Measurements from ENCODE around the gene ADGRV1. TPM values are rescaled to one million over a fixed set of nuclear protein-coding genes. Genes with fewer than 3 reads are reported as not detected.
"Not testable (repeated sequence)": the region's sequence is repeated elsewhere in the genome, so short reads cannot be mapped to it uniquely, and the experiment has no call there.

Gene ADGRV1
- polyA plus RNA-seq, 5 donors, result 11.8 to 18.9 (median 15.5) TPM

DNA sequence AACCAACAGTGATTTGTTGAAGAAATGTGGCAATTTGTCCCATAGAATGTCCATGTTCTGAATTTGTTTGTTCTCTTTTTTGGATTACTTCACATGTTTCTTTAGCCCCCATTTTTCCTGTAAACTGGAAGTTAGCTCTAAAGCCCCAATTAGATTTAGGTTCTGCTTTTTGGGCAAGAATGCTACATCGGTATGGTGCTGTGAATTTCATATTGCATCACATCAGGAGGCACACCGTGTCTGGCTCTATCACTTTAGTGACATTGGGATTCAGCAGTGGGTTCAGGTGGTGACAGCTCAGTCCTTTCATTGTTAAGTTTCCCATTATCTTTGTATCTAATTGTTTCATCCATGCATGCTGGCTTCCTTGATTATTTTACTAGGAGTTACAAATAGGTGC is 27.9 kb downstream of the ADGRV1 start:
- DNase-seq, result no peak

DNA sequence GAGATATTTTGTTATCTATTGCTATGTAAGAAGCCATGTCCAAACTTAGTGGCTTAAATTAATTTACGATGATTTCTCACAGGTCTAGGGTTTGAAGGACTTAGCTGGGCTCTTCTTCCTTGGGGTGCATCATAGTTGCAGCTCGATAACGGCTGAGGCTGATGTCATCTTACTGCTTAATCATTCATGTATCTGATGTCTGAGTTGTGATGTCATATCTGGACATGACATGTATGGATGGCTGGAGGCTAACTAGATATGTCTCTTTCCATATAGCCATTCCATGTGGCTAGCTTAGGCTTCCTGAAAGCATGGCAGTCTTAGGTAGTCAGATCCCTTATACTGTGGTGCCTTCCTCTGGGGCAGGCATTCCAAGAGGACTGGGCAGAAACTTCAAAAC is 31.6 kb downstream of the ADGRV1 start:
- DNase-seq, result no peak

DNA sequence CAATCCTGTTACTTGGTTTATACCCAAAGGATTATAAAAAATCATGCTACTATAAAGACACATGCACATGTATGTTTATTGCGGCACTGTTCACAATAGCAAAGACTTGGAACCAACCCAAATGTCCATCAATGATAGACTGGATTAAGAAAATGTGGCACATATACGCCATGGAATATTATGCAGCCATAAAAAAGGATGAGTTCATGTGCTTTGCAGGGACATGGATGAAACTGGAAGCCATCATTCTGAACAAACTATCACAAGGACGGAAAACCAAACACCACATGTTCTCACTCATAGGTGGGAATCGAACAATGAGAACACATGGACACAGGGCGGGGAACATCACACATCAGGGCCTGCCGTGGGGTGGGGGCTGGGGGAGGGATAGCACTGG is 34.5 kb downstream of the ADGRV1 start:
- not testable (repeated sequence) for DNase-seq

DNA sequence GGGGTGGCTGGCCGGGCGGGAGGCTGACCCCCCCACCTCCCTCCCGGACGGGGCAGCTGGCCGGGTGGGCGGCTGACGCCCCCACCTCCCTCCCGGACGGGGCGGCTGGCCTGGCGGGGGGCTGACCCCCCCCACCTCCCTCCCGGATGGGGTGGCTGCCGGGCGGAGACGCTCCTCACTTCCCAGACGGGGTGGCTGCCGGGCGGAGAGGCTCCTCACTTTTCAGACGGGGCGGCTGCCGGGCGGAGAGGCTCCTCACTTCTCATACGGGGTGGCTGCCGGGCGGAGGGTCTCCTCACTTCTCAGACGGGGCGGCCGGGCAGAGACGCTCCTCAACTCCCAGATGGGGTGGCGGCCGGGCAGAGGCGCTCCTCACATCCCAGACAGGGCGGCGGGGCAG is 37.2 kb downstream of the ADGRV1 start:
- not testable (repeated sequence) for DNase-seq

DNA sequence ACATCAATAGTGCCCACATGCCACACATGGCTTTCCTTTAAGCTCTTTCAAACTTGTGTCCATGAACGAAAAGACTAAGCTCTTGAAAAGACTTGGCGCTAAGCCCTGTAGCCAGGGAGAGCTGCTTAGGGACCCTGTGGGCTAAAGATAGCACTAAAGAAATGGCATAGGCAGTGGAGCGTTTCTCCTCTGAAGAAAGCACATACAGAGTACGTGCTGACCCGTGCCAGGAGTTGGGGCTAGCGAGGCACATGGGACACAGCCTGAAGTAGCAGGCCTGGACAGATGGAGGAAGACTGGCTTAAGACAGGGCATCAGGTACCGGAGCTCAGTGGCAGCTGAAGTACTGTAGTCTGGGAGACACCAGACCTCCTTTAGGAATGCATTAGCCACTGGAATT is 39.7 kb downstream of the ADGRV1 start:
- DNase-seq, result no peak

DNA sequence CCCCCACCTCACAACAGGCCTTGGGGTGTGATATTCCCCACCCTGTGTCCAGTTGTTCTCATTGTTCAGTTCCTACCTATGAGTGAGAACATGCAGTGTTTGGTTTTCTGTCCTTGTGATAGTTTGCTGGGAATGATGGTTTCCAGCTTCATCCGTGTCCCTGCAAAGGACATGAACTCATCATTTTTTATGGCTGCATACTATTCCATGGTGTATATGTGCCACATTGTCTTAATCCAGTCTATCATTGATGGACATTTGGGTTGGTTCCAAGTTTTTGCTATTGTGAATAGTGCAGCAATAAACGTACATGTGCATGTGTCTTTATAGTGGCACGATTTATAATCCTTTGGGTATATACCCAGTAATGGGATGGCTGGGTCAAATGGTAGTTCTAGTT is 41.7 kb downstream of the ADGRV1 start:
- not testable (repeated sequence) for DNase-seq

DNA sequence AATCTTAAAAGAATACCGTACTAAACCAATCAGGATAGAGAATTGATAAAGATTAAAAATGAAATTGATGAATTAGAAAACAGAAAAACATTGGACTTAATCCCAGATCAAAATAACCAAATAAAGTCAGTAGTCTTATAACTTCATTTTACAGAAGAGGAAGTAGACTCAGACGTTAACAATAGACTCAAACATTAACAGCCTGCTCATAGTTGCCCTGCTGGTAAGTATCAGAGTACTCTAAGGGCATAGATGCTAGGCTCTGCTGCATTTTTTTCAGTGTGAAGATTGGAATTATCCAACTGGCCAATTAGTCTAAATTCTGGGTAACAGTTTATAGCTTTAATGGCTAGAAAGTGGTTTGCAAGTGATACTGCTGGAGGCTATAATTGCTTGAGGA is 42.9 kb downstream of the ADGRV1 start:
- no peak for DNase-seq

DNA sequence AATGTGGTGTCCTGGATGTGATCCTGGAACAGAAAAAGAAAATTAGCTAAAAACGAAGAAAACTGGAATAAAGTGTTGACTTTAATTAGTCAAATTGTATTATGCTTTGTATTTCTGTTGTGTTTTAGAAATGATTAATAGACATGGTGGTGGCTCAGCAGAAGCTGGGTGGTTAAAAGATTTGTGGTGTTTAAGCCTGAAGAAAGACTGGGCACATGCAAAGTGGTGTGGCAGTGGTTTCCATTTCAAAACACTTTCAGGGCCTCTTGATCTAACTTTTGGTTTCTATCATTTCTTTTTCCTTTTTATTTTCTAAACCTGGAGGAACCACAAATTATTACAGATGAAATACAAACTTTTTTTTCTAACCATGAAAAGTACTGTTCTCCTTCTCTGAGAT is 44.1 kb downstream of the ADGRV1 start:
- no peak for DNase-seq

DNA sequence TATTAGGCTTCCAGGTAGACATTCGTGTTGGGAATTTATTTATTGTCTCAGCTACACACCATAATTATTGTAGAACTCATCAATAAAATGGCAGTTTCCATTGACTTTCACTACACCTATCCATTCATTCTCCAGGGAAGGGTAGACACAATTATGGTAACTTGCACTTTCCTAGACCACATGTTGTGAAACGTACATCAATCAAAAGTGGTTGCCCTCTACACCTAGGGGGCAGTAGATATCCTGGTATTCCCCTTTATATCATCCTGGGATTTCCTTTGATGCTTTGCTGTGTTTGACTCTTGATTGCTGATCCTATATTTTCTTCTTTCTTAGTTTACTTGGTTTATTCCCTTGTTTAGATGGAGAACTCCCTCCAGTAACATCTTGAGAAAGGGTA is 47.9 kb downstream of the ADGRV1 start:
- DNase-seq, result no peak

DNA sequence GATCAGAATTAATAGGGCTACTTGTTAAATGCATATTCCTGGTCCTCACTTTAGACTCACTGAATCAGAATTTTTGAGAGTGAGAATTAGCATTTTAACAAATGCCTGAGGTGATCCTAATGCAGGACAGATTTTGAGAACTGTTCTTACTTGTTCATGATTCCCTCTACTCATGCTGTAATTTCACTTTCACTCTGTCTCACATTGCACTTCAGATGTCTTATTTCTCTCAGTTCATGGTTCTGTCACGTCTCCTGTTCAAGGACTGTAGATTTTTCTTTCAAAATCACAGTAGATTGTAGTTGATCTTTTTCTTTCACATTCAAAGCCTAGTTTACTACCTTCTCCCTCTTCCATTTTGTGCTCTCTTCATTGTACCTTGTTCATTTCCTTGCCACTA is 54.3 kb downstream of the ADGRV1 start:
- DNase-seq, result no peak

DNA sequence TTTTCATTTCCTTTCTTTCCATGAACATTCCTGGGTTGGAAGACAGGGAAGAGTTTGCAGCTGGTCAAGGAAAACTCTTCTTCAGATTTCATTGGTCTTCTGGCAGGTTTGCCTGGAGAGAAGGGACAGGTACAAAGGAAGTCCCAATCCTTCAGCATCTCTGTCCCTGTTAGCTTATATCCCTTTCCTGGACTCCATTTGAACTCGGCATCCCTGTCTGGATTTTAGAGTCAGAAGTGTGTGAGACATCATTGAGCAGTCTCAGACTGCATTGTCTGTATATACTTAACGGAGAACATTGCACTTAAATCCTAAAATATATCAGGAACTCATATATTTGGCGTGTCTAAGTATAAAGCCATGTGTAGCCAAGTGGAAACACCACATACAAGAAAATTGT is 54.9 kb downstream of the ADGRV1 start:
- DNase-seq, result no peak

DNA sequence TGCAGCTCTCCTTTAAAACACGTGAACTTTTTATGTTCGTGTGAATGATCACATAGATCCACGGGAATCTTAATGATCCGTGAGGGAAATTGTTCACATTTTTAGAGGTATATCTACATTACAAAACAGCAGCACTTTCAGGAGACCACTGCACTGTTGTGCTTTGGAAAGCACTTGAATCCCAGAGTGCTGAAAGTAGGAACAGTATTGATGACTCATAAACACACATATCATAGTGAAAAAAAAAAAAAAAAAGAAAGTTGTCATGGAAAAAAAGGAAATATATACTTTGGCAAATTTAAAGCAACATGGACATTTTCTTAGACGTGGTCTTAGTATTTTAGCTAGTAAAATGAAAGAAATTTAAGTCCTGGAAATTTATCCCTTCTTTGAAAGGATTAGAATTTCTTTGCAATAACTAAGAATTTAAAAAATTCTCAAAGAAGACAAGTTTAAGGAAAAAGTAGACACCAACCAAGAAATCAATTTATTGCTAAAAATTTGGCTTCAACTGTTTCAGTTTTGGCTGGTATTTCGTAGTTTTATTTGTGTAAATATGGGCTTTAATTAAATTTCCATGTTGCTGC is 55.4 kb downstream of the ADGRV1 start:
- DNase-seq, result no peak

DNA sequence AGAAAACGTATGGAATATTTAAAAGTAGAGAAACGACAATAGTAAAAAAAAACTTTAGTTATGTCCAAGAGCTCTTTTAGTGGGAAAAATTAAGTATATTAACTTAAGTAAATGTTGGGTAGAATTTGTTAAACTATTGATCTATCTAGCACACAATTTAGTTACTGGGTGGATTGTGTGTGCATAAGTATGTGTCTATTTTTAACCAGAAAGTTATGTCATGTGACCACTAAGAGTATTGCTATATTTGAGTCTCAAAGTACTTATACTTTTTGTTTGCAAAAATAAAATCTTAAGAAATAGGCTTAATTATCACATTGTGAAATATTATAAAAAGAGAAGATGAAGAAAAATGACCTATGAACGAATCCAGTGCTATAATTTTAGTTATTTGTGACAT is 56.8 kb downstream of the ADGRV1 start:
- DNase-seq, result no peak

DNA sequence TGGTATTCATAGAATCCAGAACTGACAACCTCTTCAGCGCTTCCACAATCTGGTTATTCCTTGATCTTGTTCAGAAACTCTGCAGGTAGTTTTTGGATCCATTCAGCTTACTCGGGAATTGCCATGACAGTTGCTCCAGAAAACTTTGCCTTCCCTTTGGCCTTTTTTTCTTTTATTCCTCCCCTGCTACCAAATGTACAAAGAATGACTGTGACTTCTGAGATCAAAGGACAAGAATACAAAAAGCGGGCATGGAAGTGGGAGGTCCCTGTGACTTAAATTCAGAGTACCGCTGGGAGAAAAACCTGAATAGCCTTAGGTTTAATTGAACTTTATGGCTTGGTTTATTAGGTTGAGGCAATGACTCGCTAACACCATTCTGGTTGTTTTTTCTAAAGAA is 59.5 kb downstream of the ADGRV1 start:
- DNase-seq, result no peak

DNA sequence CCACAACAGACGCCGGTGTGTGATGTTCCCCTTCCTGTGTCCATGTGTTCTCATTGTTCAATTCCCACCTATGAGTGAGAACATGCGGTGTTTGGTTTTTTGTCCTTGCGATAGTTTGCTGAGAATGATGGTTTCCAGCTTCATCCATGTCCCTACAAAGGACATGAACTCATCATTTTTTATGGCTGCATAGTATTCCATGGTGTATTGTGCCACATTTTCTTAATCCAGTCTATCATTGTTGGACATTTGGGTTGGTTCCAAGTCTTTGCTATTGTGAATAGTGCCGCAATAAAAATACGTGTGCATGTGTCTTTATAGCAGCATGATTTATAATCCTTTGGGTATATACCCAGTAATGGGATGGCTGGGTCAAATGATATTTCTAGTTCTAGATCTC is 61.2 kb downstream of the ADGRV1 start:
- not testable (repeated sequence) for DNase-seq

DNA sequence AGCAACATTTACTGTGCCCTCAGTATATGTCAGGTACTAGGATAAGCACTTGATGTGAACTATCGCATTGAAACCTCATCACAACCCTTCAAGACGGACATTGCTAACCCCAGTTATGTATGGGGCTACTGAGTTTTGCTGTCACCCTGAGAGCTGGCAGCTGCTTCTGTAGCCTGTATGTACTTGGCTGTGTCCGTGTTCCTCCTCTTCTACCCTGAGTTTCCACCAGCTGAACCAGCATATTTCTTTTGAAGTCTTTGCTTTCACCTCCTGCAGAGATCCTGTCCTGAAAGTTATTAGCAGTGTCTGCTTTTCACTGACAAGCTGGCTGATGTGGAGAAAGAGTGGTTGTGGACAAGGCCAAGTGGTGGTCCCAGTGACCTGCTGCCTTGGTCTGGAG is 63.3 kb downstream of the ADGRV1 start:
- DNase-seq, result no peak

DNA sequence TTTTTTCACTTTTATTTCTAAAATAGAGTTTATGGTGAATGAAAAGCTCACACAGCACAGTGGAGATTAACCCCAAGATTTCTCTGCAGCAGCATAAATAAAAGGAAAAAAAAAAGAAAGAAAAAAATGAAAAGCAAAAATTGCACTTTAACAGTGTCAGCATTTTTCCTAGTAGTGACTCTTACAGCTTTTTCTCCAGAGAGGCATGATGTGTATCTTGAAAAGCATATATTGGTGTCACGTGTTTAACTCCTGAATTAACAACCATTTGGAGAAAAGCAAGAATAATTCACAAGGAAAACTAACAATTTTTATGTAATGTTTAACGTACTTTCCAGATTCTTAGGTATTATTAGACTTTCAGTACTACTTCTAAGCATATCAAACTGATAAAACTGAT is 67.9 kb downstream of the ADGRV1 start:
- DNase-seq, result no peak

DNA sequence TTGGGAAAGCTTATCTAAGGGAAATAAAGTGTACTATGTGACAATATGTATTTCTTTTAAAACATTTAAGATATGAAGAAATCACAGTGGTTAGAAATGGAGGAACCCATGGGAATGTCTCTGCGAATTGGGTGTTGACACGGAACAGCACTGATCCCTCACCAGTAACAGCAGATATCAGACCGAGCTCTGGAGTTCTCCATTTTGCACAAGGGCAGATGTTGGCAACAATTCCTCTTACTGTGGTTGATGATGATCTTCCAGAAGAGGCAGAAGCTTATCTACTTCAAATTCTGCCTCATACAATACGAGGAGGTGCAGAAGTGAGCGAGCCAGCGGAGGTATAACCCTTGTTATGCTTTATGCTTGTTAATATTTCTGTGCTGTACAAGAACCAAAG is 69.9 kb downstream of the ADGRV1 start:
- DNase-seq, result no peak

DNA sequence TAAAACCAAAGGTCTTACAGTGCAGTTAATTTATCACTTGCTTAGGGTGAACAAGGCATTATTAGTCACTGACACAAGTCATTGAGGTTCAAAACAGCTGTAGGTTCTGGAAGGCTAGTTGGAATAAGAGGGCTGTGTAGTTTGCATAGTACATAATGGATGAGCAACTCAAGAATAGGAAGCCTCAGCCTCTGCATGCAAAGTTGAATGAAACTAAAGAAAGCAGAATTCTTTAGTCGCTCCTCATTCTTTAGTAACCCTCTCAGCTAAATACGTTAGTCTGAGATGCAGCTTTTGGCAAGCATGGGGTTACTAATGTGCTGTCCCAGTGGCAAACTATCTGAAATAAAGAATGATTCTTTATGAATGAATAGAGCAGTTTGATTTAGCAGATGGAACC is 74.2 kb downstream of the ADGRV1 start:
- DNase-seq, result no peak

DNA sequence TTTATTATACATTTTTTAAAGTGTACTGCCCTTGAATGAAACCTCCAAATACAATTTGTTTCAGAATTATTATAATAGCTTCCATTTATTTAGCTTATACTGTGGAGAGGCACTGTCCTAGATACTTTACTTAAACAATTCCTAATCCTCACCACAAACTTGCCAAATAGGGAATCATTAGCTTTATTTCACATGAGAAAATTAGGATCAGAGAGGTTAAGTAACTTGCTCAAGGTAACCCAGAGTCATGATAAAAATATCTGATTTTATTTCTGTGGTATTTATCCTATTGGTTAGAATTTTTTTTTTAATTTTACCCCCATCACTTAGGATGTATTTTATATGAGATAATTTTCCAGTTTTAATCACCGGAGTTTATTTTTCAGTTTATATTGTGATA is 78.4 kb downstream of the ADGRV1 start:
- no peak for DNase-seq

DNA sequence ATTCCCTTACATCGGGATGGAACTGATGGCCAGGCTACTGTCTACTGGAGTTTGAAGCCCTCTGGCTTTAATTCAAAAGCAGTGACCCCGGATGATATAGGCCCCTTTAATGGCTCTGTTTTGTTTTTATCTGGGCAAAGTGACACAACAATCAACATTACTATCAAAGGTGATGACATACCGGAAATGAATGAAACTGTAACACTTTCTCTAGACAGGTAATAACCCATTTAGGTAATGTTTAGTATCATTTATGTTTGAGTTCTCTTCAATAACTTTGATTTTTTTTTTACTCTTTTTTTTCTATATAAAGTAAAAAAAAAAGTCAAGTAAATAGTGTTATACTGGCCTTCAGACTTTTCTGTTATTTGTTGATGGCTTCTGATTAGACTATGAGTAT is 79.1 kb downstream of the ADGRV1 start:
- no peak for DNase-seq

DNA sequence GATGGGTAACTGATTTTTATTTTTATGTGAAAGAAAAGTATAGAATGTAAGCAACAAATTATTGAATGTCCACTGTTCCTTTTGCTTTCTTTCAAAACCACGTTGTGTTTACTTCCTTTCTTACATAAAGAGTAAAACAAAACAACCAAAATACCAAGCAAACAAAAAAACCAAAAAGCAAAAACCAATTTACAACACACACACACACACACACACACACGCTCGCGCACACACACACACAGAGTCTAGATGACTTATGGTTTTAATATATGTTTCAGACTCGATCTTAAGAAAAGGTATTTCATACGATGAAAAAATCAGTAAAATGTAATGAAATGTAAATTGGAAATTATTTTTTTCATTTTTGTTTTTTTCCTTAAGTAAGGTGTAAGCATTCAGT is 80.3 kb downstream of the ADGRV1 start:
- no peak for DNase-seq

DNA sequence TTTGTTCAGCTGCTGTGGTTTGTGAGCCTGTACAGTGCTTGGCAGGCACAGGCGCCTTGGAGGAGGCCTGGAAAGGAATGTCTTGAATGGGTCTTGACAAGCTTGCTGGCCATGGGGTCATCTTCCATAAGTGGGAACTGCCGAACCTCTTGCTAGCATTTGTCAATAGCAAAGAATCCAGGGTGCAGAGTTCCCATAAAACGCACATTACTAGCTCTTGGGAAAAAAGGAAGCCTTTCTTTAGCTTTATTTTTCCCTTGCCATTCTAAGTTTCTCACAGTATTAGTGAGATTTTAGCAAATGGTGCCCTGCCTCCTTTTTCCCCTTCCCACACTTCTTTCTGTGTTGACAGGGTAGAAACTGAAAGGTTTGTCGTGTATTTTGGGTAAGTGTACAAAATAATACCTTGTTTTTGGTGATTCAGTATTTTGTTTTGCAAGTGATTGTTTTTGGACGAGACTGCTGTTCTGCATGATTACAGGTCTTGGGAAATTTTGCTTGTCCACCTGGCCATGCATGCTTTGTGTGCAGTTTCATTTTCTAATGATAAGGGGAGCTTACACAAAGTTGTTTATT is 82.0 kb downstream of the ADGRV1 start:
- DNase-seq, result no peak

DNA sequence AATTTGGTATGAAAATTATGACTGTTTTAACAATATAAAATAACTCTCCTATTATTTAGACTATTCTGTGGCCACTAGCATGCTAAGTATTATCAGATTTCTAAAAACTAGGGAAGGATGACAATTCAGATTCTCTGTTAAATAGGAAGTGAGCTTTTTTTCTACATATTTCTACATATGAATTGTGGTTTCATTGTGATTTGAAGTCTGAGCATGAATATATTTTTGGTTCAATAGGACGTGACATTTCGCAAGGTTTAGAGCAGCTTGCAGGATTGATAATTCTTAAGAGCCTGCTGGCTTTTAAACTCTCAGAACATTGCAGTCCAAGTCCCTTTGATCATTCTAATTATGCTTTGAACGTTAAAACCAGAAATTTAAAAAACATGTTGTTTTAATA is 82.9 kb downstream of the ADGRV1 start:
- no peak for DNase-seq
